Panc1 (cell line): ENCODE results near the gene CSTF3.

Experiments
- CTCF ChIP-seq: fragments of 450-650 bp; IDR thresholded peaks from 2 replicates; pipeline ENCODE4 v1.5.1; 2017; ENCODE audit warnings: mild to moderate bottlenecking
- POLR2AphosphoS5 ChIP-seq: IDR thresholded peaks from 2 replicates; pipeline ENCODE4 v1.6.1; 2012; ENCODE audit warnings: mild to moderate bottlenecking, low read depth, low read length, moderate library complexity
- REST ChIP-seq, 2 experiments: IDR thresholded peaks; 2 replicates each; pipeline ENCODE4 v1.6.1; 2011 to 2012; ENCODE audit warnings: low read depth in 2 of 2, control low read depth in 1 of 2, low read length in 1 of 2, mild to moderate bottlenecking in 1 of 2, moderate library complexity in 1 of 2; ENCODE audit not compliant: insufficient read depth in 1 of 2

- TF ChIP-seq POLR2AphosphoS5 = no peak
- no peak for TF ChIP-seq CTCF
- no peak for TF ChIP-seq REST (IDR thresholded peaks at IDR 0.05; ENCODE audit: insufficient read depth in 1 of 2, low read depth in 2 of 2, low read length in 1 of 2)
These were observed 26.9 kb upstream of the CSTF3 start for GRCh38 chr11:33187998-33188722.
